Spleen (tissue), 11 donors: ENCODE results near the gene NIPAL3. TPM values are rescaled to one million over a fixed set of nuclear protein-coding genes. Genes with fewer than 3 reads are reported as not detected.
"Not testable (repeated sequence)": the region's sequence is repeated elsewhere in the genome, so short reads cannot be mapped to it uniquely, and the experiment has no call there.

Experiments used
- DNase-seq: peaks from one replicate; pipeline ENCODE4 v3.0.0-alpha.2; 2020
- H3K27ac ChIP-seq, 8 donors: fragments of 200-600 bp; sonication (generic) in 7 of 8; 1 replicate in 4 of 8; 2 replicates in 4 of 8; pipeline versions ENCODE4 v1.5.0 to v1.8.0; 2016 to 2021; ENCODE audit warnings: inconsistent platforms in 4 of 8, mild to moderate bottlenecking in 4 of 8, moderate library complexity in 1 of 8
- H3K27me3 ChIP-seq, 7 donors: fragments of 200-600 bp; sonication (generic) in 6 of 7; replicated peaks in 1 of 7; 1 replicate in 4 of 7; 2 replicates in 3 of 7; pipeline versions ENCODE4 v1.5.0 to v1.8.0; 2016 to 2021; ENCODE audit warnings: inconsistent platforms in 3 of 7, mild to moderate bottlenecking in 1 of 7
- H3K36me3 ChIP-seq, 6 donors: fragments of 200-600 bp; sonication (generic) in 5 of 6; 1 replicate in 4 of 6; 2 replicates in 2 of 6; pipeline versions ENCODE4 v1.5.0 to v1.8.0; 2016 to 2021; ENCODE audit warnings: inconsistent platforms in 2 of 6
- H3K4me1 ChIP-seq, 6 donors: fragments of 200-600 bp; sonication (generic) in 5 of 6; 1 replicate in 3 of 6; 2 replicates in 3 of 6; pipeline versions ENCODE4 v1.5.0 to v1.8.0; 2016 to 2021; ENCODE audit warnings: inconsistent platforms in 3 of 6
- H3K4me3 ChIP-seq, 8 donors: fragments of 200-600 bp; sonication (generic) in 7 of 8; 1 replicate in 4 of 8; 2 replicates in 4 of 8; pipeline versions ENCODE4 v1.5.0 to v1.8.0; 2016 to 2021; ENCODE audit warnings: inconsistent platforms in 4 of 8, mild to moderate bottlenecking in 4 of 8, moderate library complexity in 2 of 8
- H3K9me3 ChIP-seq, 8 donors: fragments of 200-600 bp; sonication (generic) in 7 of 8; 1 replicate in 4 of 8; 2 replicates in 4 of 8; pipeline versions ENCODE4 v1.5.0 to v1.8.0; 2016 to 2021; ENCODE audit warnings: inconsistent platforms in 4 of 8
- CTCF ChIP-seq, 11 experiments: fragments of 200-600 bp in 7 of 11; fragments of 450-650 bp in 4 of 11; sonication (generic) in 4 of 11; IDR thresholded peaks in 8 of 11; conservative IDR thresholded peaks in 3 of 11; 1 replicate in 7 of 11; 2 replicates in 4 of 11; pipeline versions ENCODE4 v1.4.0 to v1.8.0; 2016 to 2021; ENCODE audit warnings: antibody characterized with exemption in 11 of 11, inconsistent platforms in 4 of 11, mild to moderate bottlenecking in 1 of 11
- POLR2A ChIP-seq, 3 donors: fragments of 450-650 bp; IDR thresholded peaks; one replicate each; pipeline ENCODE4 v1.5.1; 2017; ENCODE audit warnings: antibody characterized with exemption in 3 of 3, mild to moderate bottlenecking in 1 of 3
- POLR2AphosphoS5 ChIP-seq, 3 donors: sonication (generic); formaldehyde crosslinking; IDR thresholded peaks; one replicate each; pipeline ENCODE4 v1.5.1; 2017; ENCODE audit warnings: antibody characterized with exemption in 3 of 3
- WGBS, 5 donors: extraction: QIAGEN DNeasy Blood & Tissue Kit in 3 of 5; methylation state at CpG; one replicate each; pipeline versions ENCODE4 v1.1.5 to v1.1.7; 2013 to 2018; 5-methylcytosine and 5-hydroxymethylcytosine counted together
- intact Hi-C: fragments of 100-400 bp; cut with DNase I; formaldehyde crosslinking; loops from one replicate; pipeline ENCODE4 v1.15.0; 2023; ENCODE audit warnings: low total_unique reads
- polyA plus RNA-seq, 3 donors: library from polyadenylated mRNA; stranded (reverse); fragments of 200-250 nt; gene quantifications; one replicate each; pipeline ENCODE4 v1.2.1, GENCODE V29; 2013
- total RNA-seq, 7 donors: library from RNA; depleted of rRNA in 3 of 7; stranded (reverse); fragments of >200 nt in 3 of 7; fragmentation: NEBNext Ultra II Directional in 4 of 7; extraction: Animal tissue kit (Norgen Biotek cat#: 25700) in 4 of 7; gene quantifications; one replicate each; pipeline versions ENCODE4 v1.1.0 to v1.2.1, GENCODE V29; 2016 to 2021
- donor health status: healthy with polysubstance abuse.
- donor health status: DM: no; HTN: no; CAD: no; lungs with moderate emphysema.
- donor health status: DM: no; HTN: no; CAD: no.
- donor health status: Bipolar disorder and iron deficiency.
- donor health status: healthy.
- donor health status: DM: no; HTN: no; CAD: no.
- donor health status: DM: yes; HTN: yes; CAD: no.

Gene NIPAL3
- total and polyA plus RNA-seq, 10 donors, result 5.3 to 49.2 (median 24.7) TPM

GRCh38 chr1:24490101-24490781, 74.6 kb downstream of the NIPAL3 start:
- 93 to 98% (median 97%) methylated on average over 12 to 18 of the region's 18 CpGs for WGBS, 5 donors

GRCh38 chr1:24491577-24492360, 76.2 kb downstream of the NIPAL3 start:
- TF ChIP-seq POLR2A (IDR thresholded peaks at IDR 0.05) (no peak), CTCF (IDR thresholded peaks at IDR 0.05 in 8 of 11, conservative IDR thresholded peaks at IDR 0.05 in 3 of 11) (no peak), POLR2AphosphoS5 (IDR thresholded peaks at IDR 0.05) (no peak)
- no peak for DNase-seq
- Histone ChIP-seq H3K4me1 (peaks cover 0 to 5% (median 0%) of the 10 kb centered on the region in 6 donors), H3K4me3 (no peak overlapping the region), H3K9me3 (peaks cover 0 to 9% (median 3%) of the 10 kb centered on the region in 8 donors), H3K36me3 (no peaks in the 10 kb centered on the region), H3K27ac (no peak overlapping the region), H3K27me3 (peaks cover 0 to 19% (median 0%) of the 10 kb centered on the region in 7 donors)
- intact Hi-C loops, result no loop called here
- WGBS, 5 donors, result 61 to 71% (median 65%) methylated on average over 15 of the region's 15 CpGs

More at GRCh38 chr1:24490101-24490781, 74.6 kb downstream of the NIPAL3 start:
- TF ChIP-seq POLR2AphosphoS5 (IDR thresholded peaks at IDR 0.05), result no peak
- TF ChIP-seq CTCF (IDR thresholded peaks at IDR 0.05 in 8 of 11, conservative IDR thresholded peaks at IDR 0.05 in 3 of 11), result no peak
- TF ChIP-seq POLR2A (IDR thresholded peaks at IDR 0.05), result no peak
- no peak for DNase-seq
- Histone ChIP-seq H3K4me3 (no peak overlapping the region), H3K4me1 (peaks cover 0 to 8% (median 0%) of the 10 kb centered on the region in 6 donors), H3K36me3 (no peaks in the 10 kb centered on the region), H3K9me3 (peaks cover 0 to 9% (median 3%) of the 10 kb centered on the region in 8 donors), H3K27me3 (peaks cover 0 to 4% (median 0%) of the 10 kb centered on the region in 7 donors), H3K27ac (no peak overlapping the region)
- intact Hi-C loops, result no loop called here

GRCh38 chr1:24492935-24493334, 77.3 kb downstream of the NIPAL3 start:
- intact Hi-C loops, H3K36me3 ChIP-seq, DNase-seq, H3K4me1 ChIP-seq, H3K4me3 ChIP-seq, H3K9me3 ChIP-seq, H3K27ac ChIP-seq: not testable (repeated sequence)
- 80 to 93% (median 85%) methylated on average over 9 of the region's 9 CpGs for whole genome bisulfite sequencing, 5 donors
- H3K27me3 ChIP-seq, result peaks cover 0 to 20% (median 0%) of the 10 kb centered on the region in 7 donors

GRCh38 chr1:24493785-24494184, 78.2 kb downstream of the NIPAL3 start:
- intact Hi-C loops, result no loop called here
- peaks cover 0 to 20% (median 0%) of the 10 kb centered on the region in 7 donors for H3K27me3 ChIP-seq
- no peak overlapping the region for H3K27ac ChIP-seq
- WGBS, 5 donors, result 88 to 96% (median 92%) methylated on average over 3 of the region's 3 CpGs
- peaks cover 0 to 9% (median 3%) of the 10 kb centered on the region in 8 donors for H3K9me3 ChIP-seq
- no peak overlapping the region for H3K4me3 ChIP-seq
- TF ChIP-seq CTCF (IDR thresholded peaks at IDR 0.05 in 8 of 11, conservative IDR thresholded peaks at IDR 0.05 in 3 of 11) (no peak), POLR2A (IDR thresholded peaks at IDR 0.05) (no peak), POLR2AphosphoS5 (IDR thresholded peaks at IDR 0.05) (no peak)
- DNase-seq, result no peak
- H3K36me3 ChIP-seq, result no peaks in the 10 kb centered on the region
- H3K4me1 ChIP-seq, result no peaks in the 10 kb centered on the region
